MV-4-11 (cell line): Measurements from ENCODE around the gene TPD52L2.

ENCODE experiments used
- DNase-seq: peaks from one replicate; lab custom pipeline; 2025; lab: John Stamatoyannopoulos, UW

TPD52L2 gene

DNA sequence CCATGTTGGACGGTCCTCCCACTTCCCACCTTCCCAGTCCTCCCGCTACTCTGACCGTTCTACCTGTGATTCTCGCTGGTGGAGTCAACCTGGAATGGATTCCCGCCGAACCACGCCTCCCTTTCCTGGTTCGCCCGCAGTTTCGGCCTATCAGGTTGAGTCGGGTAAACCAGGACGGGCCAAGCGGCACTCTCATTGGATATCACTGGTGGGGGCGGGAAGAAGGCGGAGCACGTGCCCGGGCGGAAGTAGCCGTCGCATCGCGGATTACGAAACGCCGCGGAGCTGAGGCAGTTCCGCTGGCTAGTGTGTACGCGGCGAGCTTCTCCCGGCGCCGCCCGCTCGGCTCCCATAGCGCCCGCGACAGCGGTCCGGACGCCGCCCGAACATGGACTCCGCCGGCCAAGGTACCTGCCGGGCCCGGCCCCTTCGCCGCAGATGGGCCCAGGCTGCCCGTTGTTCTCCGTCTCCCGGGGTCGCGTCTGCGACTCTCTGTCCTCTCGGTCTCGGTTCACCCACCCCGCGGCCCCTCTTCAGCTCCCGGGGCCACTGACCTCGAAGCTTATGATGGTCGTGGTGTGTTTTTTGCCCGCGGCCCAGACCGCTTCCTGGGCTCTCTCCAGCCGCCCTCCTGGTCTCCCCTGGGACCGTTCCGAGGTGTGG is at the start of gene TPD52L2:
TPD52L2 (plus strand) TSS at position 293 of the 663 bp plus-strand sequence; CDS start at position 389, 96 bp downstream.
- DNase-seq = peak; percentile 96

- no peak for DNase-seq
These were observed 49.3 kb upstream of the TPD52L2 start for GRCh38 chr20:63815615-63816253.

DNA sequence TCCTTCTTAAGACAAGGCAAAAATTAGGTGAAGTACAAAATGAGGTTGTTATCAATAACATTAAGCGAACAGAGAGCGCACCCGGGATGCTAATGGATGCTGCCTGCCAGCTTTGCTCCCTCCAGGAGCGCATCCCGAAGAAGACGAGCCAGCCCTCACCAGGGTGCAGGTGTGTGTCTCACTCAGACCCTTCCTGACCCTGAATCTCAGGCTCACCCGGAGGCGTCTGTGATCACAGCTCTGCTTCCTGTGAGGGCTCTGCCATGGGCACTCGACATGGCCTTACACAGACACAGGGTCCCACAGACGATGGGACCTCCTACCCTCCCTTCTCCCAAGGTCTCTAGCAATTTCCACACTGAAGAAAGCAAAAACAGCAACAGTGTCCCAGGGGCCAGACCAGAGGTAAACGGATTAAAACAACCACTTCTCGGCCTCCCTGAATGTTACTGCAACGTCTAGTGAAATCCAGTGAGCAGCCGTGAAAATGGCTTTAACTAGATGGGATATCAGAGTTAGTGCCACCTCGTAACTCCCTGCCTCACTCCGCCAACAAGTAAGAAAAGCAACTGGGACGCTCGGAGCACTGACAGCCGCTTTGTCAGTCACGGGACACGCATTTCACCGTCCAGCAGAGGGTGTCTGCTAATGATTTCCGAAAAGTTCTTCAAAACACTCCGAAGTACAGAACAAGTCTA is 45.7 kb upstream of the TPD52L2 start:
- no peak for DNase-seq

- DNase-seq = peak; percentile 85
These were observed 43.3 kb upstream of the TPD52L2 start for GRCh38 chr20:63821811-63822210.

GRCh38 chr20:63822276-63822696 is 42.8 kb upstream of the TPD52L2 start:
- peak; percentile 93 for DNase-seq

- DNase-seq = peak; percentile 18
These were observed 41.3 kb upstream of the TPD52L2 start for GRCh38 chr20:63823691-63824311.

DNA sequence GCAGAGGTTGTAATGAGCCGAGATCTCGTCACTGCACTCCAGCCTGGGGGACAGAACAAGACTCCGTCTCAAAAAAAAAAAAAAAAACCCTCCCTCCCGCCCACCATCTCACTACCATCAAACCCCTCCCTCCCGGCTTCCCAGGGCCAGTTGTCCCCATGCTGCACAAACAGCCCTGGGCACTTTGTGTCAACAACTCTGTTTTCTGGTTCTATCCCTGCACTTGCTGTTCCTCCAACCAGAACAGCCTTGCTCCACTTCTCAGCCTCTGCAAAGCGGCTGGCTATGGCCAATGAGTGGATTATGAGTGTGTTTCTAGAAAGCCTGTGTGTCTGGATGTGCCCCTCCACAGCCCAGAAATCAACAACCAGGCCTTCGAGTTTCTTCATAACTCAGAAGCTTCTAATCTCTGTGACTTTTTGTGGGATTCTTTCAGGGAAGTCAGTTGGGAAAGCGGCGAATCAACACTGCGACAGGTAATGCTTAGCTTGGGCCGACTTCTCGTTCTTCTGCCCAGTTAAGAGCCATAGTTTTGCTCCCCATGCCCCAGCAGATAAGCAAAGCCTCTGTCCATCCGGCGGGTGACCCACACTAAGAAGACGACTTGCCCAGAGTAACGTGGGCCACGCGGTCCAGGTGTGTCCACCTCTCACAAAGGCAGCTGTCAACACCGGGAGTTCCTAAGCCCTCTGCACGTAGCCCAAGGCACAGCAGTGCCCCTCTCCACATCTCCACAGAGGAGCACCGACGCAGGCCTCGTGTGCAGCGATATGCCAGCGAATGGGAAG is 39.5 kb upstream of the TPD52L2 start:
- no peak for DNase-seq

GRCh38 chr20:63826753-63827152 is 38.3 kb upstream of the TPD52L2 start:
- DNase-seq = no peak

- no peak for DNase-seq
These were observed 36.9 kb upstream of the TPD52L2 start for GRCh38 chr20:63828124-63828523.

DNA sequence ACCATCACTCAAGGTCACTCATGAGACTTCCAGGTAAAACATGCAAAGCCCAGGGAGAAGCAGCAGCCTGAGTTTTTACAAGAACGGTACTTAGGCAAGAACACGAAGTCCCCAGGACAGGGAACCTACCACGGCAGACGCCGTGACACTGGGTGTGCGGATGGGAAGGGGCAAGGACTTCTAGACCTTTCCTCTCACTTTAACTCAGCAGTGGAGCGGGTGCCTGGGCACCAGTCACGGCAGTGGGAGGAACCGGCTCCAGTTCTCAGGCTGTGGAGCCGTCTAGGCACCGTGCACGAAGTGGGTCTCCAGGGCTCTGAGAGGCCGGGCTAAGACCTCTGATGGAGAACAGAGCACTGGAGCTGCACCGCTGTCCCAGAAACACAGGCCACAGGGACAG is 36.5 kb upstream of the TPD52L2 start:
- no peak for DNase-seq

DNA sequence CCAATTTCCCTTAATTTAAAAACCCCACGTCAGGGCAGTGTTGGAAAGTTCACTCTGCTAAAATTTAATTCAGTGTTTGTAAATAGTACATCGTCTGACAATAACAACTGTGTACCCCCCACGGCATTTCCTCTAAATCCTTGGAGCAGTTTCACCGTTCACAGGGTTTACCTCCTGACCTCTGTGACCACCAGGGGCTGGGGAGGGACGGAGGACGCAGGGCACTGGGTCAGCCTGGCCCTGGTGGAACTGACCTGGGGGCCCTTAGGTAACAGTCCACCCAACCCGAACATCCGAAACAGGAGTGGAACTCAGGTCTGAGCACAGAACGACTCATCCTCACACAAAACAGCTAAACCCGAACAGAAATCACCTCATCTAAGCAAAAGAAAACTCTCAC is 36.1 kb upstream of the TPD52L2 start:
- DNase-seq = no peak

- peak; percentile 20 for DNase-seq
These were observed 35.5 kb upstream of the TPD52L2 start for GRCh38 chr20:63829603-63829944.

- DNase-seq = no peak
These were observed 34.9 kb upstream of the TPD52L2 start for GRCh38 chr20:63829945-63830835.

- no peak for DNase-seq
These were observed 34.1 kb upstream of the TPD52L2 start, which contains the start of gene ZBTB46 for GRCh38 chr20:63830841-63831588. Gene ZBTB46, minus strand, starts transcription at chr20:63831264. Its CDS starts 40,507 bp downstream, at chr20:63790757.

DNA sequence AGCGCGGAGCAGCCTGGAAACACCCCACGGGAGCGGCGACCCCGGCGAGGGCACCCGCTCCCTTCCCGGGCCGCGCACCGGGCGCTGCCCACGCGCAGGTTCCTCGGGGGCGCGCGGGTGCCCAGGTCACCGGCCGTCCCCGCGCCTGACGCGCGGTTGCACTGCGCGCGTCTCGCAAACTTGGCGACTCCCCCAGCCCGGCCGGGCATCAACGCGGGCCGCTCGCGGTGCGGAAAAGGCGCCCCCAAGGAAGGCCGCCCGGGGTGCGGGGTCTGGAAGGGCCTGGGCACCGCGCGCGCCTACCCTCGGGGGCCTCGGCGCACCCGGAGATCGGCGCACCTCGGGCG is 33.5 kb upstream of the TPD52L2 start:
- DNase-seq = no peak

DNA sequence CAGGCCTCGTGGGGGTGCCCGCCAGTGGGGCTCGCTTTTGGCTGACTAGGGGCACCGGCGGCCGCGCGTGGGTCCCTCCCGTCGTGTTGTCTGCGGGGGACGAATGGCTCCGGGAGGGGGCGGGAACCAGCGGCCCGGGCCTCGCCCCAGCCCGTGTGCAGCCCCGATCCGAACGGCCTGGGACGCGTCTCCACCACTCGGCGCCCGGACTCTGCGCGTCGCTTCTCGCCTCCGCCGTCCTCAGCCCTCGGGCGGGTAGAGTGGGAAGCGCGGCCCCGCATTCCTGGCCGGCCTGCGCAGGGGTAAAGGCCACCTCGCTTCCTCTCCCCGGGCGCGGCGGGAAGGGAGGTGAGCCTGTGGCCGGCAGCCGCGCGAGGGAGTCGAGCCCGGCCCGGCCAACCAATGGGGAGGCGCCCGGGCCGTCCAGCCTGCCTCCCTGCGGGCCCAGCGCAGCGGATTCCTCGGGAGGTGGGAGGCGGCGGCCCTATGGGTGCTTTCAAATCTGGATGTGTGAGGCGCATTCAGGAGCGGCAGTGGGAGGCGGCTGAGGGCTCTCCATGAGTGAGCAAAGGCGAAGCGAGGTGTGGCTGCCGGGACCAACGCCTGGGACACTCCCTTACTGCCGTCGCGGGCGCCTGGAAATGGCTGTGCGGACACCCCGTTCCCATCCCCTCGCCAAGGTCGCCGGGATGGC is 32.9 kb upstream of the TPD52L2 start:
- no peak for DNase-seq

DNA sequence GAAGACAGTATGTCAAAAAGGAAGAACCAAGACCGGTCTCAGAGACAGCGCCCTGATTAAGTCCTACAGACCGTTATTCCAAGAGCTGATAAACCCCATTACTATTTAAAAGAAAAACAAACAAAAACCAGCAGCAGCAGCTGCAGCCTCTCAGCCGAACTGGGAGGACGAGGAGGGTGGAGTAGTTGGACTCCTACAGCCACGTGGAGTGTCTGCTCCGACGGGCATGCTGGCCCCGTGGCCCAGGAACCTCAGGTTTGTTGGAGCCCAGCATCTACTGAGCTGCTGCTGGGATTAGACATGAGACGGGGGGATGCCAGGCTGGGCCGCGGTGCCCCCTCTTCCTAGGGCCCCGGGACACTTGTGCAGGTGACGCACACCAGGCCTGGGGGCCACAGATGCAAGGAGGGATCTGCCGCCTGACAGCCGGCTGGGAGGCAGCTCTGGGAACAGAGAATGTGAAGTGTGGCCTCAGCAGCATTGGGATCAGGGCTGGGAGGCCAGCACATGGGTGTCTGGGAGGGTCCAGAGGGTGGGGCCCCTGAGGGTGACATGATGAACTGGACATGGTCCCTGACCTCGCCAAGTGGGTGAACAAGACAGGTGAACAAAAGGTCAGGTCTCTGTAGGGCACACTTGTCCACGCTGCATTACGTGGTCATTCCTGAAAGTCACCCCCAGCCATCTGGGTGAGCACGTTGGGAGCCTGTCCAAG is 31.1 kb upstream of the TPD52L2 start:
- DNase-seq = no peak

GRCh38 chr20:63834491-63834880 is 30.6 kb upstream of the TPD52L2 start:
- DNase-seq = no peak
